BLaER1 treated with 17β-estradiol and CSF1 and Interleukin-3, amounts not matched to agents 10 nM and 100 nM (cell line): Measurements from ENCODE around the gene MRPS2.
"Not testable (repeated sequence)": the region's sequence is repeated elsewhere in the genome, so short reads cannot be mapped to it uniquely, and the experiment has no call there.

Experiments used
- H3K27ac ChIP-seq, 11 experiments: shearing (Covaris generic); formaldehyde crosslinking; 2 replicates each; pipeline ENCODE4 v1.8.1; 2022
- H3K27me3 ChIP-seq, 11 experiments: shearing (Covaris generic); formaldehyde crosslinking; 2 replicates each; pipeline ENCODE4 v1.8.1; 2022
- H3K36me3 ChIP-seq, 11 experiments: shearing (Covaris generic); formaldehyde crosslinking; 2 replicates each; pipeline ENCODE4 v1.8.1; 2022
- H3K4me1 ChIP-seq, 10 experiments: shearing (Covaris generic); formaldehyde crosslinking; 2 replicates each; pipeline ENCODE4 v1.8.1; 2022
- H3K4me2 ChIP-seq, 11 experiments: shearing (Covaris generic); formaldehyde crosslinking; 2 replicates each; pipeline ENCODE4 v1.8.1; 2022
- H3K4me3 ChIP-seq, 10 experiments: shearing (Covaris generic); formaldehyde crosslinking; 2 replicates each; pipeline ENCODE4 v1.8.1; 2022
- H3K9ac ChIP-seq, 11 experiments: shearing (Covaris generic); formaldehyde crosslinking; 2 replicates each; pipeline ENCODE4 v1.8.1; 2022
- H3K9me3 ChIP-seq, 11 experiments: shearing (Covaris generic); formaldehyde crosslinking; replicated peaks in 1 of 11; 2 replicates each; pipeline ENCODE4 v1.8.1; 2022
- H4K20me1 ChIP-seq, 11 experiments: shearing (Covaris generic); formaldehyde crosslinking; 2 replicates each; pipeline ENCODE4 v1.8.1; 2022
- Cebpa-rat ChIP-seq, 11 experiments: shearing (Covaris generic); IDR thresholded peaks; 2 replicates each; pipeline ENCODE4 v1.8.1; 2022

The MRPS2 gene

DNA sequence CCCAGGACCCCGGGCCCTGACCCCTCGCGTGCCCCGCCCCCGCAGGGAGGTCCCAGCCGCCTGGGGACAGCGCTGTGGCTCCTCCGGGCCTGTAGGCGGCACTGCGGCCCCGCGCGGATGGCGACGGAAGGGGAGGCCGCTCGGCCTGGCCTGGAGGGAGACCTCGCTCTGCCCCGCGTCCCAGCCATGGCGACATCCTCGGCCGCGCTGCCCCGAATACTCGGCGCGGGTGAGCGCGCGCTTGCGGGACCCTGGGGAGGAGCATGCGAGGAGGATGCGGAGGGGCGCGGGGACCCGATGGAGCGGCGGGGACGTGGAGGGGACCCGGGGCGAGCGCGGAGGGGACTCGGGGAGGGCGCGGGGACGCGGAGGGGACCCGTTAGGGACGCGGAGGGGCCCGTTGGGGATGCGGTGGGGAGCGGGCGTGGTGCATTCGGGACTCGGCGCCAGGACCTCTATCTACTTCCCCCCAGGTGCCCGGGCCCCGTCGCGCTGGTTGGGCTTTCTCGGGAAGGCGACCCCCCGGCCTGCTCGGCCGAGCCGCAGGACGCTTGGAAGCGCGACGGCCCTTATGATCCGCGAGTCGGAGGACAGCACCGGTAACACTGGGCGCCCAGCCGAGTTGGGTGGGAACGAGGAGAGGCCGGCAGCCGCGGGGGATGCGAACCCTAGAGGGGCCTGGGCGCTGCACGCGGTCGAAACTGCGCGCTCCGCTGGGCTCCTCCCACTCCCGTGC lies at the start of gene MRPS2:
MRPS2 (plus strand) TSS at position 158 of the 736 bp plus-strand sequence; CDS start at position 187, 29 bp downstream.
- no peaks in the 10 kb centered on the region for H3K27me3 ChIP-seq
- H3K27ac ChIP-seq: peak within 1 kb of the TSS; percentile 75 to 96 (median 90)
- peaks cover 18 to 37% (median 29%) of the 10 kb centered on the region in 10 experiments for H3K4me1 ChIP-seq
- peaks cover 31 to 61% (median 48%) of the 10 kb centered on the region in 11 experiments; a peak in 21 of 22 replicates for H4K20me1 ChIP-seq
- no peaks in the 10 kb centered on the region for H3K9me3 ChIP-seq
- H3K4me3 ChIP-seq: peak within 1 kb of the TSS; percentile 87 to 99 (median 96)
- H3K4me2 ChIP-seq: peak within 1 kb of the TSS; percentile 98 to 100 (median 99)
- peak within 1 kb of the TSS; percentile 90 to 99 (median 95) for H3K9ac ChIP-seq
- H3K36me3 ChIP-seq: peaks cover 23 to 45% (median 41%) of the 10 kb centered on the region in 11 experiments
- no peak for TF ChIP-seq Cebpa-rat (IDR thresholded peaks at IDR 0.05)

DNA sequence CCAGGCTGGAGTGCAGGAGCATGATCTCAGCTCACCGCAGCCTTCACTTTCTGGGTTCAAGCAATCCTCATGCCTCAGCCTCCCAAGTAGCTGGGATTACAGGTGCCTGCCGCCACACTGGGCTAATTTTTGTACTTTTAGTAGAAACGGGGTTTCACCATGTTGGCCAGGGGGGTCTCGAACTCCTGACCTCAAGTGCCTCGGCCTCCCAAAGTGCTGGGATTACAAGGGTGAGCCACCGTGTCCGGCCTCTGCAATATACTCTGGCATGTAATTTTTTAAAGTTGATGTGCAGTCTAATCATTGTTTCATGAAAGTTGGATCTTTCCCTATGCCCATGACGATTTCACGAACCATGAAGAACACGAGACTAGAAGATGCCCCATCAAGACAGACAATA lies 49.5 kb upstream of the MRPS2 start:
- Histone ChIP-seq H3K9ac (no peak overlapping the region), H3K4me2 (no peak overlapping the region), H3K27me3 (no peaks in the 10 kb centered on the region), H3K4me1 (no peaks in the 10 kb centered on the region), H3K27ac (no peak overlapping the region), H3K9me3 (peaks cover 0 to 12% (median 3%) of the 10 kb centered on the region in 11 experiments; a peak in 6 of 22 replicates), H3K4me3 (no peak overlapping the region), H3K36me3 (no peaks in the 10 kb centered on the region), H4K20me1 (no peaks in the 10 kb centered on the region; a peak in 1 of 22 replicates)
- no peak for TF ChIP-seq Cebpa-rat (IDR thresholded peaks at IDR 0.05)

DNA sequence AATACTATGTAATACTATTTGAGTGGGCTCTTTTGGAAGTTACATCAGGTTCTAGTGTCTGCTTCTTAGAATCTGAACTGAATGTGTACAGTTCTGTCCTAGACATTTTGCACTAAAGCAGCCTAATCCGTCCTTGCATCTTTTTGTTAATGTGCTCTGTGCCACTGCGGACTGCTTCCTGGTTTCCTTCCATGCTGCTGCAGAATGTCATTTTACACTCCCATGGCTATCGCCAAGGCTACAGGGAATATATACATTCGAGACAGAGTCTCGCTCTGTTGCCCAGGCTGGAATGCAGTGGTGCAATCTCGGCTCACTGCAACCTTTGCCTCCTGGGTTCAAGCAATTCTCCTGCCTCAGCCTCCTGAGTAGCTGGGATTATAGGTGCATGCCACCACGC lies 48.6 kb upstream of the MRPS2 start:
- H4K20me1 ChIP-seq, H3K27ac ChIP-seq, H3K36me3 ChIP-seq, H3K4me2 ChIP-seq, H3K4me1 ChIP-seq, H3K4me3 ChIP-seq, H3K9ac ChIP-seq, H3K27me3 ChIP-seq: not testable (repeated sequence)
- H3K9me3 ChIP-seq: peaks cover 0 to 12% (median 3%) of the 10 kb centered on the region in 11 experiments; a peak in 6 of 22 replicates

DNA sequence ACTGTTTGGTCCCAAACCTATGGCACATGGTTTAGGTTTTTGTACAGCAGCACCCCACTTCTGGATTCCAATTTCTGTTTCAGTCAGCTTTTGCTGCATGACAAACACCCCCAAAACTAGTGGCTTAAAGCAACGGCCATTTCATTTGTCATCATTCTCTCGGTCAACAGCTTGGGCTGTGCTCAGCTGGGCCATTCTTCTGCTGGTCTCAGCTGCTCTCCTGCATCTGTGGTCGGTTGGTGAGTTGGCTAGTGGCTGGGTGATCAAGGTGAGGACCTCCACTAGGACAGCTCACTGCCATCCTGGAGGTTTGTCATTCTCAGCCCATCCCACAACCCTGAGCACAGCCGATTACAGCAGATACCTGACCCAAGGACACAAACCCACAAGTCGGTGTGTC lies 45.7 kb upstream of the MRPS2 start:
- H3K36me3 ChIP-seq: no peaks in the 10 kb centered on the region
- H3K9ac ChIP-seq: no peak overlapping the region
- no peak overlapping the region for H3K4me2 ChIP-seq
- no peak overlapping the region for H3K4me3 ChIP-seq
- H3K27me3 ChIP-seq: peaks cover 0 to 7% (median 0%) of the 10 kb centered on the region in 11 experiments; a peak in 2 of 22 replicates
- peaks cover 0 to 5% (median 0%) of the 10 kb centered on the region in 11 experiments; a peak in 2 of 22 replicates for H4K20me1 ChIP-seq
- TF ChIP-seq Cebpa-rat (IDR thresholded peaks at IDR 0.05): no peak
- peaks cover 0 to 12% (median 3%) of the 10 kb centered on the region in 11 experiments; a peak in 6 of 22 replicates for H3K9me3 ChIP-seq
- H3K4me1 ChIP-seq: peaks cover 0 to 12% (median 8%) of the 10 kb centered on the region in 10 experiments; a peak in 11 of 20 replicates
- no peak overlapping the region for H3K27ac ChIP-seq

DNA sequence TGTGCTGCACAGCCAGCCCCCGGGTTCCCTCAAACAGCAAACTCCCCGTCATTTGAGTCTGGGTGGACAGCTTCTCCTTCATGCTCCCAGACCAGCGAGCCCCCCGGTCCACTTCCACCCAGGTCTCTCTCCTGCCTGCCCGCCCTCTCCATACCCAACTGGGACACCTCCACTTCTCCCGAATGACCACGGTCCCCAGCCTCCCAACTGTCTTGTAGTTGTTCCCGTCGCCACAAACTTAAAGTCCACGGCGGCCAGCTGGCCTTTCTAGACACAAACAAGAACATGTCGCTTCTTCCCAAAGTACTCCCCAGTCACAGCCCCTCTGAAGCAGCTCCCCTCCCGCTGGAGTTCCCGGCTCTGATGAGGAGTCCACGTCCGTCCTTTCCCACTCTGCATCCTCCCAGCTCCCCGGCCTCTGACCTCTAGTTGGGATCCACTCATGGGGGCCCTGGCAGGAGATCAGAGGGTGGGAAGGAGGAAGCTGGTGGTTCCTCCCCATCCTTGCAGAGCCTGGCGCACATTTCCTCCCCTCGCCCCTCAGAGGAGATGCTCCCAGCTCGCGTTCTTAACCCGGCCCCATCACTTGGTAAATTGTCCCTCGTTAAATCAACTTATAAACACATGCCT lies 45.0 kb upstream of the MRPS2 start:
- Histone ChIP-seq H3K9me3 (peaks cover 0 to 12% (median 3%) of the 10 kb centered on the region in 11 experiments; a peak in 6 of 22 replicates), H3K9ac (no peak overlapping the region), H3K4me2 (no peak overlapping the region), H3K4me3 (no peak overlapping the region), H3K36me3 (no peaks in the 10 kb centered on the region), H3K27ac (no peak overlapping the region), H3K27me3 (peaks cover 0 to 7% (median 0%) of the 10 kb centered on the region in 11 experiments; a peak in 2 of 22 replicates), H4K20me1 (peaks cover 0 to 5% (median 0%) of the 10 kb centered on the region in 11 experiments; a peak in 2 of 22 replicates), H3K4me1 (peaks cover 0 to 12% (median 8%) of the 10 kb centered on the region in 10 experiments; a peak in 11 of 20 replicates)
- TF ChIP-seq Cebpa-rat (IDR thresholded peaks at IDR 0.05): no peak

DNA sequence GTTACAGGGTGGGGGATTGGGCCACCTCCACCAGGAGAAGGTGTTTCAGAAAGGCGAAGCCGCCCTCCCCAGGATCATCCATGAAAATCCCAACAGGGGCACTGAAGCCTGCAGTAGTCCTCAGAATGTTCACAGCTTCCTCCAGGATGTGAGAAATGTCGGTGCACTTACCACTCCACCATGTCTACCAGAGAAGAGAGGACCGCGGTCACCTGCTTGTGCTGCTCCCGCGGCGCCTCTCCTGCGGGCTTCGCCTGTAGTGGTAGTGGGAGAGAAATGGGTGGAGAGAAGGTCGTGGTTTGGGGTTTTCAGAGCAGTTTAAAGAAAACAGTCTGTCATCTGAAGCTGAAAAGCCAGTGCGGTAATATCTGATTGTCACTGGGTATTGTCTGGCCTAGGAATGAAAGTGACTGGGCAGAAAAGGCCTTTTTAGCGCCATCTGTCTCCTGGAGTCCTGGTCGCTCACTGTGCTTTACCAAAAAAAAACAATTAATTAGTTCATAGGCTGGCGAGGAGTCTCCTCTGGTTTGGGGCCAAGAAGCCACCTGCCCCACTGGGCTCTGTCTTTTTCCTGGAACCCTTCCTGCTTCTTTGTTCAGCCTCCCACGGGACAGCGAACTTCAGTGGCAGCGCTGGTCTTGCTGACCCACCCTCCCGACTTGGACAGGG lies 43.9 kb upstream of the MRPS2 start:
- Histone ChIP-seq H3K9ac (no peak overlapping the region), H3K4me3 (no peak overlapping the region), H3K4me2 (peak overlapping the region in 8 of 11 experiments; percentile 34 to 58 (median 46); a peak in 14 of 22 replicates), H3K36me3 (no peaks in the 10 kb centered on the region), H3K9me3 (peaks cover 0 to 12% (median 3%) of the 10 kb centered on the region in 11 experiments; a peak in 6 of 22 replicates), H3K27ac (no peak overlapping the region), H4K20me1 (peaks cover 0 to 5% (median 0%) of the 10 kb centered on the region in 11 experiments; a peak in 2 of 22 replicates), H3K27me3 (peaks cover 0 to 7% (median 0%) of the 10 kb centered on the region in 11 experiments; a peak in 2 of 22 replicates), H3K4me1 (peaks cover 0 to 12% (median 8%) of the 10 kb centered on the region in 10 experiments; a peak in 11 of 20 replicates)
- TF ChIP-seq Cebpa-rat (IDR thresholded peaks at IDR 0.05): no peak

DNA sequence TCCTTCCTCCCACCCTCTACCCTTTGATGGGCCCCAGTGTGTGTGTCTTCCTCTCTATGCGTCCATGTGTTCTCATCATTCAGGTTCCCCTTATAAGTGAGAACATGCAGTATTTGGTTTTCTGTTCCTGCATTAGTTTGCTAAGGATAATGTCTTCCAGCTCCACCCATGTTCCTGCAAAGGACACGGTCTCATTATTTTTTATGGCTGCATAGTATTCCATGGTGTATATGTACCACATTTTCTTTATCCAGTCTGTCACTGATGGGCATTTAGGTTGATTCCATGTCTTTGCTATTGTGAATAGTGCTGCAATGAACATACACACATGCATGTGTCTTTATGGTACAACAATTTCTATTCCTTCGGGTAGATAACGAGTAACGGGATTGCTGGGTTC lies 42.0 kb upstream of the MRPS2 start:
- Histone ChIP-seq H3K9me3 (peaks cover 0 to 12% (median 3%) of the 10 kb centered on the region in 11 experiments; a peak in 6 of 22 replicates), H3K4me1 (peaks cover 4 to 15% (median 8%) of the 10 kb centered on the region in 10 experiments; a peak in 15 of 20 replicates)
- not testable (repeated sequence) for H3K27ac ChIP-seq, H3K4me2 ChIP-seq, H3K4me3 ChIP-seq, H3K36me3 ChIP-seq, H4K20me1 ChIP-seq, H3K27me3 ChIP-seq, H3K9ac ChIP-seq

DNA sequence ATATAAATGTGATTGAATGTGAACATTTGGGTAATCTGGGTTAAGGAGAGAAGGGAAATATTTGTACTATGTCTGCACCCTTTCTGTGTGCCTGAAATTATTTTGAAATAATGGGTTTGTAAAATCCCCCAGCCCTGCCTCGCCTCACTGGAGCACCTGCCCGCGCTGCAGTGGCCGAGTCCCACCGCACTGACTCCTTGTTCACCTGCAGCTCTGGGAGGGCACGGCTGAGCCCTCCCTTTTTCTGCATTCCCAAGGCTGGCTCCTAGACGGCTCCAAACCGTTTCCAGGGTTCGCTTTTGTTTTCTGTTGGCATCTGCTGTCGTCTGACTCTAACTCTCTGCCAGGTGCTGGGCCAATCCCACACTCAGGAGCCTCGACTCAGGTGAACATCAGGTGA lies 38.5 kb upstream of the MRPS2 start:
- Histone ChIP-seq H3K27ac (no peak overlapping the region), H4K20me1 (peaks cover 0 to 9% (median 0%) of the 10 kb centered on the region in 11 experiments; a peak in 2 of 22 replicates), H3K36me3 (no peaks in the 10 kb centered on the region), H3K27me3 (peaks cover 0 to 4% (median 0%) of the 10 kb centered on the region in 11 experiments; a peak in 2 of 22 replicates), H3K9ac (no peak overlapping the region), H3K4me3 (no peak overlapping the region), H3K4me2 (no peak overlapping the region), H3K9me3 (no peaks in the 10 kb centered on the region), H3K4me1 (peaks cover 3 to 10% (median 5%) of the 10 kb centered on the region in 10 experiments; a peak in 15 of 20 replicates)
- no peak for TF ChIP-seq Cebpa-rat (IDR thresholded peaks at IDR 0.05)
